NCI-H774 (cell line): ENCODE results near the gene RAP1GAP2.
A peak's percentile ranks its signal among the peaks of the same experiment; 100 is the strongest.
"Not testable (repeated sequence)": the region's sequence is repeated elsewhere in the genome, so short reads cannot be mapped to it uniquely, and the experiment has no call there.

Experiments used
- DNase-seq: peaks from one replicate; lab custom pipeline; 2025; lab: John Stamatoyannopoulos, UW

RAP1GAP2 gene

DNA sequence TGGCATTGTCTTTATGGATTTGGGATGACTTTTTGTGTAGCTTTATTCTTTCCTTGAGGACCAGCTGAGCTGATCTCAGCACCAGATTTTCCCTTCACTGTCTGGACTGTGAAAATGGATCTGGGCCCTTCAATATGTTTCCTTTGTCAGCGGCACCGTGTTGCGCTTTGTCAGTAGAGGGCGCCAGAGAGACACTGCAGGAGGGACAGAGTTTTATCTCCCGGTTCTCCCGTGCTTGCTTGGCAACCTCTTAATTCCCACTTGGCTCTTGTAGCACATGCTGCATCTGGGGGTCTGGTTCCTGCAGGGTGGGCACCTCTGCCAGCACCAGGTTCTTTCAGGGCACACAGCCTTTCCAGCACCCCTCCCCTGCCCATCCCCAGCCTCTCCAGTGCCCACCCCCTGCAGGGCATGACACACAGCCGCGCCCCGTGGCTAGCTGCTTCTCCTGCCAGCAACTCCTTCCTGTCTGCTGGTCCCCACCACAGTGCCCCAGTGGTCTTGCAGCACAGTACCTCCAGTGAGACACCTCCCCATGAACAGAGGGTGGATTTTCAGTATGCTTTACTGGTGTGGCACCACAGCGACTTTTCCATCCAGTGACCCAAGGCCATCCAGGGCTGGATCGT is 247.6 kb downstream of the RAP1GAP2 start:
- DNase-seq, result no peak

DNA sequence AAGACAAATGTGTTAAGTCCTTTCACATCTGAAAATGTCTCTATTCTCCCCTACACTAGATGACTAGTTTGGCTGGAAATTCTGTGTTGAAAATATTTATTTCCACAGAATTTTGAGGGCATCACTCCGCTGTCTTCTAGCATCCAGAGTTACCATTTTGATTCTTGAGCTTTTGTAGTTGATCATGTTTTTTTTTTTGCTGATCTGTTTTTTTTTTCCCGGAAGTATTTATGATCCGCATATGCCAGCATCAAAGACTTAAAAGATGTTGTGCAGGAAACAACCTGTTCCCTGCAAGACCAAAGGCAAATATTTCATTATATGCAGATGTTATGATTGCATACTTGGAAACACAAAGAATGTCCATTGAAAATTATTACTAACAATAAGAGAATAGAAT is 250.5 kb downstream of the RAP1GAP2 start:
- DNase-seq, result no peak

DNA sequence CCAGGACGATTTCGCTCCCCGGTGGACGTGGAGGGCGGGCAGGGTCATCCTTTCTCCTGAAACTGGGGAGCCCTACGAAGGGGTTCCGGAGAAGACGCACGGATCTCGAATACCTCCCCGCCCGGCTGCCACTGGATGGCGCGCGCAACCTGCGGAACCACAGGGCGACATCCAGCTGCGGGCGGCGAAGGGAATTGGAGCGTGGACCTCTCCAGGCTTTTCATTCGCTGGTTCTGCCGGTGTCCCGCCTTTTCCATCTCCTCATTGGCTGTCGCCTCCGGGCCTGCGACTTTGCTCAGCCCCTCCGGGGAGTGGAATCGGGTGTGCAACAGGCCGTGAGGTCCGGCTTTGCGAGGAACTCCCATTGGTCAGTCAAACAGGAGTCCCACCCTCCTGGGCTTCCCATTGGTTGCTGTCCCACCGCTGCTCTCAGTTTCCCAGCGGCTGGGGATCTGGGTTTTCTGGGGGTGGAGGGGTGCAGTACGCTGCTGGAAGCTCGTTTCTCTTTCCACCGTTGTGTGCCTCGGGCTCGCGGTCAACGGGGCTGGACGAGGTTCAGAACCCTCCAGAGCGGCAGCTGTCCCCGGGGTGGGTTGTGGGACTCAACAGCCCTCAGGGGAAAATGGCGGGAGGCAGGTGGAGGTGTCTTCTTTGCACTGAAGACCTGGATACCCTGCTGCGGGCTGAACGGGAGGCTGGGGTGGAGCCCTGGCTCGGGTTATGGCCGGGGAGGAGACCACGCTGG is 252.7 kb downstream of the RAP1GAP2 start:
- DNase-seq, result peak; percentile 85

DNA sequence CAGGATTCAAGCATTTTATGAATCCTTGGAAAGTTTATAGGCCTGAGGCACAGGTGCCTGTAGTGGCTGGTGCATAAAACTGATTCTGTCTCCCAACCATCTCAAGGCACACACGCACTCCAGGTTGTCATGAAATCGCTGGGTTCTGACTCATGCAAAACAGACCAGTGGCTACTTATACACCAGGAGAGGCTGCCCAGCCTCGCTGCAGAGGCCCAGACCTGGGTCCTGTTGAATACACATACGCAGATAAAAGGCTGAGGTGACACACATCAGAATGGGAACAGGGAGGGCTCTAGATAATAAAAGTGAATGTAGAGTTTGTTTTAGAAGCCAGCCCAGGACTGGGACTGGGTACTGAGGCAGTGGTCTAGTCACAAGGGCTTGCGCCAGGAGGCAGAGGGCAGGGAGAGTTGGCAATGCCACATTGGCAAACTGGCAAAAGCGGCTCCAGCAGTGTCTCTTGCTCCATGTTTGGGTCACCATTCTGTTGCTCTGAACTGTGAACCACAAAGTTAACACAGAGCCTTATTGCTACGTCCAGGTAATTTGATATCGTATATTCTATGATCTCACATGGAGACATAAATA is 253.6 kb downstream of the RAP1GAP2 start:
- DNase-seq, result no peak

DNA sequence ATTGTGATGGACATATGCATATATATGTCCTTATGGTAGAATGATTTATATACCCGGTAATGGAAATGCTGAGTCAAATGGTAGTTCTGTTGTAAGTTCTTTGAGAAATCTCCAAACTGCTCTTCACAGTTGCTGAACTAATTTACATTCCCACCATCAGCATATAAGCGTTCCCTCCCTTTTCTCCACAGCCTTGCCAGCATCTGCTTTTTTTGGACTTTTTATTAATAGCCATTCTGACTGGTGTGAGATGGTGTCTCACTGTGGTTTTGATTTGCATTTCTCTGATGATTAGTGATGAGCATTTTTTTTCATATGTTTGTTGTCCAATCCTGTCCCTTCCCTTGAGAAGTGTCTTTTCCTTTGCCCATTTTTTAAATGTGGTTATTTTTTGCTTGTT is 258.6 kb downstream of the RAP1GAP2 start:
- not testable (repeated sequence) for DNase-seq

DNA sequence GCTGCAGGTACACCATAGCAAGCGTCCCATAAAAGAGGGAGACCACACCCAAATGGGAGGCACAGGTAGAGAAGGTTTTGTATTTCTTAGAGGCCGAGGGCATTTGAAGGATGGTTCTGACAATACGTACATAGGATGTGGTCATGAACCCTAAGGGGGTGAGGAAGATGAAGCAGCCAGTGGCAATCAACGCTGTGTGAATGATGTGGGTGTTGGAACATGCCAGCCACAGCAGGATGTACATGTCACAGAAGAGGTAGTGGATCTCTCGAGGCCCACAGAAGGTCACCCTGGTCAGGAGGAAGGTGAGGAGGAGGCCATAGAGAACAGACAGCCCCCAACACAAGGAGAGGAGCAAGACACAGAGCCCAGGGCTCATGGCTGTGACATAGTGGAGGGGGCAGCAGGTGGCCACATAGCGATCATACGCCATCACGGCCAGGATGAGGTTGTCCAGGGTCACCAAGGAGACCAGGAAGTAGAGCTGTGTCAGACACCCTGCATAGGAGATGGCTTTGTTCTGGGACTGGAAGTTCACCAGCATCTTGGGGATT is 266.7 kb downstream of the RAP1GAP2 start:
- not testable (repeated sequence) for DNase-seq

DNA sequence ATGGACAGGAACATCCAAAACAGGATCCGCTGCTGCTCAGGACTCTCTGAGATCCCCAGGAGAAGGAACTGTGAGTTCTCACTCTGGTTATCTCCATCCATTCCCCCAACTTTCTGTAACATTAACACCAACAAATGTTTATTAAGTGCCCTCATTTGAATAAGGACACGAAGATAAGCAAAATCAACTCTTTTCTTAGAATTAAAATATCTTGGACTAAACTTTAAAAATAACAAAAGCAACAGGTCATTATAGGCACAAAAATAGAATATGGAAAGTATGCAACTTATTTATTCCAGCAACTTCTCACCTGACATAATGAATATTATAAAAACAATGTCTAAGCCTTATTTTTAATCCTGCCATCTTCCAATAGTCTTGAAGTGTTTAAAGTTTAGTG is 267.3 kb downstream of the RAP1GAP2 start, which contains the start of gene OR1D5:
Gene OR1D5 (minus strand): TSS at position 101 of the 400 bp plus-strand sequence. CDS start 0 bp downstream, at position 101.
- not testable (repeated sequence) for DNase-seq

DNA sequence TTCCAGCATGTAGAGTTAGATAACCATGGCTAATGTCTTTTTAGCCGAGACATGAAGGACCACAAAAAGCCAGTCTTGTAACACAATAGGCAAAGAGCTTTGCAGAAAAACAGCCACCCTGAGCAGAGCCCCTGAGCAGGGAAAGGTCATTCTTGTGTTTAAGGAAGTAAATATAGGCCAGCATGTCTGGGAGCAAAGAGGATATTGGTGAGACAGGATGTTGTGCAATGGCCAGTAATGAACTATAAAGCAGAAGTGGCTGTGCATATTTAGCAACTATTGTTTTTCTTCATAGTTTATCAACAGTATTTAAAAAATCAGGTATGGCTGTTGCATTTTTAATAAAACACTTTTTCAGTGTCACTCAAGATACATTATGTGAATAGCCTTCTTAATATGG is 269.0 kb downstream of the RAP1GAP2 start:
- not testable (repeated sequence) for DNase-seq

DNA sequence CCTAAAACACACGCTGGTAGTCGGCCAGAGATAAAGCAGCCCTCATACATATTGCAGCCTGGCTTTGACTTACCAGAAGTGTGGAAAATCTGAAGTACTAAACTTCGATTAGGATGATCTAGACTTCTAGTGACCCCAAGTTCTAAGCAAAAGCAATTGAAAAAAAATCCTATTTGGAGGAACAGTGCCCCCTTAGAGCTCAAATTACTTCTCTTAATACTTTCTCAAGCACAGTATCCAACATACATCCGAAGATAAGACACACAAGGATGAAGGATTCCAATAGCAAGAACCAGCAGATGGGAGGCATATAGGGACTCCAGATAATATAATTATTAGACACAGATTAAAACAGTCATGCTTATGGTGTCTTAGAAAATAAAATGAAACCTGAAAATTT is 277.6 kb downstream of the RAP1GAP2 start:
- not testable (repeated sequence) for DNase-seq
